GM21515 (cell line): ENCODE results near the gene C1orf198.

ENCODE experiments used
- ATAC-seq: cut with Tn5 transposase; IDR thresholded peaks from one replicate; pipeline ENCODE4 v1.9.1; 2021; ENCODE audit not compliant: unreplicated experiment

Gene C1orf198

GRCh38 chr1:230790026-230790425, 78.3 kb downstream of the C1orf198 start:
- no peak for ATAC-seq

GRCh38 chr1:230788561-230789275, 79.6 kb downstream of the C1orf198 start:
- ATAC-seq: no peak

GRCh38 chr1:230787471-230787870, 80.8 kb downstream of the C1orf198 start:
- no peak for ATAC-seq
